HG03571 (cell line): ENCODE measurements around the gene SAFB.
"Not testable (repeated sequence)": the region's sequence is repeated elsewhere in the genome, so short reads cannot be mapped to it uniquely, and the experiment has no call there.

Experiments used
- ATAC-seq: cut with Tn5 transposase; IDR thresholded peaks from one replicate; pipeline ENCODE4 v1.9.1; 2021; ENCODE audit not compliant: unreplicated experiment

The SAFB gene

DNA sequence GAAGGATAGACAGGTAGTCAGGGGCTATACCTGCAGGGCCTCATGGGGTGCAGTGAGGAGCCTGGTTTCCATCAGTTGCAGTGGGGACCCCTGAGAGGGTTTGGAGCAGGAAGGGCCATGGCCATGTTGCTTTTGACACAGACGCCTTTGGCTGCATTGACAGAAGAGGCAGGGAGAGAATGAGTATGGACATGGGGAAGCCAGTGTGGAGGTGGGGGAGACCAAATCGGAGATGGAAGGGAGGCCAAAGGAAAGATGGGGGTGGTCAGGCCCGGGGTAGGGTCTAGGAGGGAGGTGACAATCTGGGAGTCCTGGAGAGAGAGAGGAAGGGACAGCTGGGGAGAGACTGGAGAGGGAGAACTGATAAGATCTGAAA lies 59.2 kb downstream of the SAFB start:
- ATAC-seq, result no peak

DNA sequence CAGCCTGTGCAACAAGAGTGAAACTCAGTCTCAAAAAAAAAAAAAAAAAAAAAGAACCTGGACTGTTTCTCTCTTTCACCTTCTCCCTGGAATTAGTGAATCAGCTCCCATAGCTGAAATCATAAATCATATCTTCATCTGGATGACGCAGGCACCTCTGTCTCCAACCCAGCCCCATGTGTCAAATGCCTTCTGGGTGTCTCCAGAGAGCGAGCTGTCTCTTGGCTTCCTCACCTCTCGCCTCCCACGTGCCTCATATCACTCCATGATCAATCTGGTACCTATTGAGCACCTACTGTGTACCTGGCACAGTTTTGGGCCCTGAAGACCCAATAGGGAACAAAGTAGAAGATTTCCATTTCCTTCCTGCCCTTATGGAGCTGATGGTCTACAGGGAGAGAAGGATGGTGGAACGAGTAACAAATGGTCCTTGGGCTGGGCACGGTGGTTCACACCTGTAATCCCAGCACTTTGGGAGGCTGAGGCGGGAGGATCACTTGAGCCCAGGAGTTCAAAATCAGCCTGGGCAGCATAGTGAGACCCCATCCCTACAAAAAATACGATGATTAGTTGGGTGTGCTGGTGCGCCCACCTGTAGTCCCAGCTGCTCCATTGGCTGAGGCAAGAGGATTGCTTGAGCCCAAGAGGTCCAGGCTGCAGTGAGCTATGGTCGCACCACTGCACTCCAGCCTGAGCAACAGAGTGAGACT lies 60.4 kb downstream of the SAFB start:
- ATAC-seq, result no peak

DNA sequence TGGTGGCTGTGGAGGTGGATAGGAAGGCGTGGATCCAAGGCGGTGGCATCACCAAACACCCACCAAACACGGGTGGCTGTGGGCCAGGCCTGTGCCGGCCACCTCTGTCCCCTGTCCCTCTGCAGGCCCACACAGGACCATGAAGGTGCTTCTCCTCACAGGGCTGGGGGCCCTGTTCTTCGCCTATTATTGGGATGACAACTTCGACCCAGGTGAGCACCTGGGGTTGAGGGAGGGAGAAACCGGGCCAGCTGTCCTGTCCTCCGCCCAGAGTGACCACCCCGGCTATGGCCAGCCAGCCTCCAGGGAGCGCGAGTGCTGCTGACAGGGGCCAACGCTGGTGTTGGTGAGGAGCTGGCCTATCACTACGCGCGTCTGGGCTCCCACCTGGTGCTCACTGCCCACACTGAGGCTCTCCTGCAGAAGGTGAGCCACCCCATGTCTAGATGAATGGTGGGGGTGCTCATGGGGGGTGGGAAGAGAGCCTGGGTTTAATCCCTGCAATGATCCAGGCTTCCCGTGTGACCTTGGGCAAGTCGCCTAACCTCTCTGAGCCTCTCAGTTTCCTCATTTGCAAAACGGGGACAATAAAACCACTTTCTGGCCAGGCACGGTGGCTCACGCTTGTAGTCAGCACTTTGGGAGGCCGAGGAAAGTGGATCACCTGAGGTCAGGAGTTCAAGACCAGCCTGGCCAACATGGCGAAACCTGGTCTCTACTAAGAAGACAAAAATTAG lies 62.0 kb downstream of the SAFB start:
- no peak for ATAC-seq

DNA sequence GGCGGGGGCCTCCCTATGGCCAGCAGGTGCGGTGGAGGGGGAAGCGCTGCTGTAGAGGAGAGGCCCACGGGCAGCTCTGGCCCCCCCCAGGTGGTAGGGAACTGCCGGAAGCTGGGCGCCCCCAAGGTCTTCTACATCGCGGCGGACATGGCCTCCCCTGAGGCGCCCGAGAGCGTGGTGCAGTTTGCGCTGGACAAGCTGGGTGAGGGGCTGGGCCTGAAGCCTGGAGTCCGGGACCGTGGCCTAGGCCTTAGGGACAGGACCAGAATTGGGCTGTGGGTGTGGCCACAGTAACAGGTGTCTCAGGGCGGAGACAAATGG lies 63.4 kb downstream of the SAFB start:
- no peak for ATAC-seq

DNA sequence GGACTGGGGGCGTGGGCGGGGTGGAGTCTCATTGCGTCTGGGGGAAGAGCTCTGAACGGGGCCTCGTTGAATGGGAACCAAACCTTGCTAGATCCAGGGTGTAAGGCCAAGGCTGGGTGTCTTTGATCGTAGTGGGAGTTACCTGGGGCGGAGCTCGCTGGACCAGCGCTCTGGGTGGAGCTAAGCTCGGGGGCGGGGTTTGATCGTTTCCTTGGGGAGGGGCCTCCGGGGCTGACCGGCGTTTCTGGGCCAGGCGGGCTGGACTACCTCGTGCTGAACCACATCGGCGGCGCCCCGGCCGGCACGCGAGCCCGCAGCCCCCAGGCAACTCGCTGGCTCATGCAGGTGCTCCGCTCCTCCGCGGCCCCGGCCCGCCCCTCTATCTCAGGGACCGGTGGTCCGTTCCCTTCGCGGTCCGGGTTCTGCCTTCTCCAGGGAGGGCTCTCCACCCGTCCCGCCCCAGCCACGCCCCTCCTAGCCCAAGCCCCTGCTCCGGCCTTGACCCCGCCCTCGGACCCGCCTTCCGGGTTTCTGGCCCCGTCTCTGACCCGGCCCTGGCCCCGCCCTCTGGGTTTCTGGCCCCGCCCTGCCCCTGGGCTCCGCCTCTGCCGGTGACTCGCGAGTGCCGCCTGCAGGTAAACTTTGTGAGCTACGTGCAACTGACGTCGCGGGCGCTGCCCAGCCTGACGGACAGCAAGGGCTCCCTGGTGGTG lies 63.9 kb downstream of the SAFB start:
- peak; percentile 36 for ATAC-seq

DNA sequence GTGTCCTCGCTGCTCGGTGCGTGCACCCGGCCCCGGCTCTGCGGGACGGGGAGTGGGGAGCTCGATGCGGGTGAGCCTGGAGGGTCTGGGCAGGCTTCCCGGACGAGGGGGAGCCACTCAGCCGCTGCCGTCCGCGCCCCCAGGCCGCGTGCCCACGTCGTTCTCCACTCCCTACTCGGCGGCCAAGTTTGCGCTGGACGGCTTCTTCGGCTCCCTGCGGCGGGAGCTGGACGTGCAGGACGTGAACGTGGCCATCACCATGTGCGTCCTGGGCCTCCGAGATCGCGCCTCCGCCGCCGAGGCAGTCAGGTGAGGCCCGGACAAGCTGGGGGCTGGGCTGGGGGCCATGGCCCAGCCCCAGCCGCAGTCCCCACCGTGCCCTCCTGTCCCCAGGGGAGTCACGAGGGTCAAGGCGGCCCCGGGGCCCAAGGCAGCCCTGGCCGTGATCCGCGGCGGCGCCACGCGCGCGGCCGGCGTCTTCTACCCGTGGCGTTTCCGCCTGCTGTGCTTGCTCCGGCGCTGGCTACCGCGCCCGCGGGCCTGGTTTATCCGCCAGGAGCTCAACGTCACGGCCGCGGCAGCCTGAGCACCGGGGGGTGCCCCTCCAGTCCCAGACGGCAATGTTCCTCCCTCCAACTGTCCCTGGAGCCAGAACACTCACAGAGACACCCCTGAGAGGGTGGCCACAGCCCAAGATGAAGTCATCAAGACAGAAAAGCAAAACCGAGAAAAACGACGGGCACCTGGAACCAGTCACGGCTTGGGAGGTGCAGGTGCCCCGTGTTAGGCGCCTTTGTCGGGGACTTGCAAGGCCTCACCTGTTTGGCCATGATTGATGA lies 64.7 kb downstream of the SAFB start:
- no peak for ATAC-seq

DNA sequence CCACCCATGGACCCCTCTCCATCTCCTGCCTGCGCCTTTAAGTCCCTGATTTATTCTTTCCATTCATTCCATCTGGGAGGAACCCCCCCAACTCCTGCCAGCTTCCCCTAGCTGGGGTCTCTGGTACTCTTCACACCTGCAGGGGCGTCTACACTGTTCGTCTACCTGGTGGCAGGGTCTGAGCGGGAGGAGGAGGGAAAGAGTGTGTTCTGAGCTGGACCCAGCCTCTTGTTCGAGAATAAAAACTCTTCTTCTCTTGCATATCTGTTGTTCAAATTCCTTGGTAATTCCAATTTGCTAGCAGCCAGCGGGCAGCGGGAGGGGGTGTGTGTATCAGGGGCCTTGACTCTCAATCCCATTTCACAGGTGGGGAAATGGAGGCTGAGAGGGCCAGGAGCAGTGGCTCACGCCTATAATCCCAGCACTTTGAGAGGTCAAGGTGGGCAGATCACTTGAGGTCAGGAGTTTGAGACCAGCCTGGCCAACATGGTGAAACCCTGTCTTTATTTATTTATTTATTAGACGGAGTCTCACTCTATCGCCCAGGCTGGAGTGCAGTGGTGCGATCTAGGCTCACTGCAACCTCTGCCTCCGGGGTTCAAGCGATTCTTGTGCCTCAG lies 65.5 kb downstream of the SAFB start:
- not testable (repeated sequence) for ATAC-seq

DNA sequence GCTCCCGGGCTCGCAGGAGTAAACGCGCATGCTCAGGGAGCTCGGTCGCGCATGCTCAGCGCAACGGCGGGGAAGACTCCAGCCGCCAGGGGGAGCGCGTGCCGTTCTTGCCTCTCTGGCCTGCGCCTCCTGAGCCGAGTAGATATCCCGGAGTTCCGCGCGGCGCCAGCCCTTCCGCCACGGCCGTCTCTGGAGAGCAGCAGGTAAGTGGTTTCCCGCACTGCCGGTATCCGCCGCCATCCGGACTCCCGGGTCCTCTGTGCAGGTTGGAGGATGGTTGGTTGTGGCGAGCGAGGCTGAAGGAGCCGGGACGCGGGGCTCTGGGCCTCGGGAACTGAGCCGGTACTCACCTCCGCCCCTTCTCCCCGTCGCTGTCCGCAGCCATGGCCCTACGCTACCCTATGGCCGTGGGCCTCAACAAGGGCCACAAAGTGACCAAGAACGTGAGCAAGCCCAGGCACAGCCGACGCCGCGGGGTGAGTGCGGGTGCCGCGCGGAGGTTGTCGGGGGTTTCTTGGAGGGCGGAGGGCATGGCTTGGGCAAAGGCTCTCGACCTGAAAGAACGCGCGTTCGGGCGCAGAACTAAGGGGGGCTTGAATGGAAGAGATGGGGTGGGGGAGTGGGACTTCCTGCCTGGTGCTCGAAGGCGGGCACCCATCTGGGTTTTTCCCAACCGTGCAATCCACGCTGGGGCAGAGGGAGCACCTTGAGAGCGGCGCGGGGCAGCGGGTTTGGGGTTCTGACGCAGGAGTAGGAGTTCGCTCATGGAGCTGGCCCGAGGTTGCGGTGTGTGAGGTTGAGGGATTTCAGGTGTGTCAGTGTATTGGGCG lies 67.5 kb downstream of the SAFB start, which contains the start of gene RPL36:
RPL36 (plus strand) TSS at position 171 of the 830 bp plus-strand sequence; CDS start at position 384, 213 bp downstream.
- ATAC-seq, result no peak

DNA sequence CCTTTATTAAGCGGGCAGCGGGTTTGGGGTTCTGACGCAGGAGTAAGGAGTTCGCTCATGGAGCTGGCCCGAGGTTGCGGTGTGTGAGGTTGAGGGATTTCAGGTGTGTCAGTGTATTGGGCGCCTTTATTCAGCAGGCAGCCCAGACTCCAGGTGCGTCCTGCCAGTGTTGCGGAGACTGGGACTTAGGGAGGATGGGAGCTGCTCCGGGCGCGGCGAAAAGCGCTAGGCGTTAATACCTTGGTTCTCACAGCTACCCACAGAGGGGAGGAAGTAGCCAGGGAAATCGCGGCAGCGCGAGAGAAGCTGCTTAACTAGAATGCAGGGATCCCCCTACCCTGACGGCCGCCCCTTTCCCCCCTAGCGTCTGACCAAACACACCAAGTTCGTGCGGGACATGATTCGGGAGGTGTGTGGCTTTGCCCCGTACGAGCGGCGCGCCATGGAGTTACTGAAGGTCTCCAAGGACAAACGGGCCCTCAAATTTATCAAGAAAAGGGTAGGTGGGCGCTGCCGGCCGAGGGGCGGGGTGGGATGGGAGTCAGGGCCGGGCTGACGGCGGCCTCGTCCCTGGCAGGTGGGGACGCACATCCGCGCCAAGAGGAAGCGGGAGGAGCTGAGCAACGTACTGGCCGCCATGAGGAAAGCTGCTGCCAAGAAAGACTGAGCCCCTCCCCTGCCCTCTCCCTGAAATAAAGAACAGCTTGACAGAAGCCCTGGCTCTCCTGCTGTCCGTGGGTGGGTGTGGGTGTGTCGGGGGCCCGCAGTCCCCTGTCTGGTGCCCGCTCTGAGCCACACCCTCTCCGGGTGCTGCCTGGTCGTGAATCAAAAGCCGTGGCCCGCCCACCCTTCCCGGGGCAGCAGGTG lies 68.3 kb downstream of the SAFB start:
- ATAC-seq, result no peak

DNA sequence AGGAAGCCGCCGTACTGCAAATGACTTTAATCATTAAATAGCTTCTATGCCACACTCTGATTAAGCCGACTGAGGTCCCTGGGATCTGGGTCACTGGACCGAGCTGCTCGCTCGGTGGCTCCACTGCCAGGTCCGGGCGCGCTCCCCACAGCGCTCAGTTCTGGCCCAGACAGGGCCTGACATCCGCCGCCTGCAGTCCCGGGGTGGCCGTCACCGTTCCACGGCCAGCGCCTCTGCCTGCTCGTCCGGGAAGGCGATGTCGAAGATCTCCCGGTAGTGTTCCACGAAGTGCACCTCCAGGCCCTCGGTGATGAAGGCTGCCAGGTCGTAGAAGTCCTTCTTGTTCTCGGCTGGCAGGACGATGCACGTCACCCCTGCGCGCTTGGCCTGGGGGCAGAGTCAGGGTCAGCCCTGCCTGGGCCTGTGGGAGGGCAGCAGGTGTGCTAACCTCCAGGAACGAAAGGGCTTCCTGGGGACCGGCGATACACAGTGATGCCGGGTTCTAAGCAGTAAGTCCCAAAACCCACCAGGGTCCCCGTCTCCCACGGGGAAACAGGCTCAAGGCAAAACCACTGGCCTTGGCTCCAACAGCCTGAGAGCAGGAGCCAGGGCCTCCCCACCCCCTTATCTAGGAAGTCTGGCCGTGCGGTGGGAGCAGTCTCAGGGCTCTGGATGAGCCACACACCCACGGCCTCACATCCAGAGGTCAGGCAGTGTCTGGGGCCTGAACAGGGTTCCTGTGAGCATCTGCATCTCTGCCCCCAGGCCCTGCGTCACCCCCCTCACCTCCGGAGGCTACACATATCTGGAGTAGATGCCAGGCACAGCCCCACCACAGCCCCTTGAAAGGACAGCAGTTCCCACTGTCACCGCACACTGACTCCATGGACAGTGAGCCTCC lies 69.2 kb downstream of the SAFB start:
- ATAC-seq, result no peak

DNA sequence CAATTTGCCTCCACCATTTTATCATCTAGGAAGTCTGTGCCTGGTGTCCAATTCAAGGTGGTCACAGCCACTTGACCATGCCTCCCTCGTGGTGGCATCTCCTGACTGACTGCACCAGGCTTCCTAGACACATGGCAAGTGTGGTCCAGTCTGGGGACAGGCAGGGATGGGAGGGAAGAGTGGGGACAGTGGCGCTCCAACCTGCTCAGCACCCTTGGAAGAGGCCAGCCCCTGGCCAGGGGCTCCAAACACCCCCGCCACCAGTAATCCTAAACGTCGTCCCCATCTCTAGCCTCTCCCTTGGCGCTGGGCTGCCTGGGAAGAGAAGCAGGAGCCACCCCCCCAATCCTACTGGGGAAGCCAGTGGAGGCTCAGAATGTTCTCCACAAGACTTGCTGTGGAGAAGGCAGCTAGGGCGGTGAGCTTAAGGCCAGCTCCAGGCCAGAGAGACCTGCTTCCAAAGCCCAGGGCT lies 69.9 kb downstream of the SAFB start:
- no peak for ATAC-seq

DNA sequence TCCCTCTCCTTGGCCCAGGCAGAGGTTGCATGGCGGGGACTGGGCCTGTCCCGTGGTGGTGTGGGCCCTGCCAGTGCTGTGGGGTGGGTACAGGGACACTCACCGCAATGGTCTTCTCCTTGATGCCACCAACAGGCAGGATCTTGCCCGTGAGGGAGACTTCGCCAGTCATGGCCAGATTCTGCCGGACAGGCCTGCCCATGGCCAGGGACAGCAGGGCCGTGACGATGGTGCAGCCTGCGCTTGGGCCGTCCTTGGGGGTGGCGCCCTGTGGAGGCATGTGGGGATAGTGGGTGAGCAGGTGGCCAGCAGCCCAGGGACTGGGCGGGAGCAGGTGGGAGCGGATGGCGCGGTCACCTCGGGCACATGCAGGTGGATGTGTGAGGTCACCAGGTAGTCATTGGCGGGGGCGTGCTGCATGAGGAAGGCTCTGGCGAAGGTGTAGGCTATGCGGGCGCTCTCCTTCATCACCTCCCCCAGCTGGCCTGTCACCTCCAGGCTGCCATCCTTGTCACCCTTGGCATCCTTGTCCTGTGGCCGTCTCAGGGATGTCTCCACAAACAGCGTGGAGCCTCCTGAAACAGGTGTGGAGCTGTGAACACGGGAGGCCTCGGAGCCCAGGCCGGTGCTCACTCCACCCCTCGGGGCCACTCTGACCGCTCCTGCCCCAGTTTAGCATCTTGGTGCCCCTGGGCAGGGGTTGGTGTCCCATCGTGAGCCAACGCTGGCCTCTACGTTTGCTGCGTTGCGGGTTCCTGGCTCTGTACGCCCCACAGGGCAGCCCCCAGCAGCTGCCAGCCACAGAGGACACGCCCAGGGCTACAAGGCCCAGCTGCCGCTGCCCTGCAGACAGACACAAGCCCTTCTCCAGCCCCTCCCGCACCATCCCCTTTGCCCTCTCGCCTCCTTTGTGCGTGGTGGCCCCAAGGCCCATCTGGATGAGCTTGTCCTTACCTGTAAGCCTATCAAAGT lies 70.6 kb downstream of the SAFB start:
- ATAC-seq, result no peak

DNA sequence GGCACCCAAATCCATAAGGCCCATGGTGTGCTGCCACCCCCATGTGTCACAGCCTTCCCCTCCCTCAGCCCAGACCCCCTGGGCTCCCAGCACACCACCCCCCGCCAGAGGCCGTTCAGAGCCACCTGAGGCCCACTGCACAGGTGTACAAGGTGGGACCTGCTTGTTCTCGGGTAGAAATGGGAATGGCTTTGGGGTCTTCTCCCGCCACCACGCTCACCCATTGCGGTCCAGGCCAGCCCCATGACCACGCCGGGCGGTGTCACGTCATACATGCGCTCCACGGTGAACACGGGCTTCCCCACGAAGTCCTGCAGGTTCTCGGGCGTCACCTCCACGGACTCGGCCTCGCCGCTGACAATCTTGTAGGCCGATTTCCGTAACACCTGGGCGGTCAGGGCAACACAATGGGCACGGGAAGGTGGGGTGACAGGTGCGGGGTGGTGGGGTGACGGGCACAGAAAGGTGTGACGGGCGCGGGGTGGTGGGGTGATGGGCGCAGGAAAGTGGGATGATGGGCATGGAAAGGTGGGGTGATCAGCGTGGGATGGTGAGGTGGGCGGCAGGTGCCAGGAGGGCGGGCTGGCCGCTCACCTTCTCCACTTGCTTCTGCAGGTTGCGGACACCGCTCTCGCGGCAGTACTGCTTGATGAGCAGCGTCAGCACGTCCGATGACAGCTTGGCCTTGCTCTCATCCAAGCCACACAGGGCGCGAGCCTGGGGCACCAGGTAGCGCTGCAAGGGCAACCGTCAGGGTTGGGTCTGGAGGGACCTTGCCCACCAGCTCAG lies 71.5 kb downstream of the SAFB start:
- ATAC-seq, result no peak

DNA sequence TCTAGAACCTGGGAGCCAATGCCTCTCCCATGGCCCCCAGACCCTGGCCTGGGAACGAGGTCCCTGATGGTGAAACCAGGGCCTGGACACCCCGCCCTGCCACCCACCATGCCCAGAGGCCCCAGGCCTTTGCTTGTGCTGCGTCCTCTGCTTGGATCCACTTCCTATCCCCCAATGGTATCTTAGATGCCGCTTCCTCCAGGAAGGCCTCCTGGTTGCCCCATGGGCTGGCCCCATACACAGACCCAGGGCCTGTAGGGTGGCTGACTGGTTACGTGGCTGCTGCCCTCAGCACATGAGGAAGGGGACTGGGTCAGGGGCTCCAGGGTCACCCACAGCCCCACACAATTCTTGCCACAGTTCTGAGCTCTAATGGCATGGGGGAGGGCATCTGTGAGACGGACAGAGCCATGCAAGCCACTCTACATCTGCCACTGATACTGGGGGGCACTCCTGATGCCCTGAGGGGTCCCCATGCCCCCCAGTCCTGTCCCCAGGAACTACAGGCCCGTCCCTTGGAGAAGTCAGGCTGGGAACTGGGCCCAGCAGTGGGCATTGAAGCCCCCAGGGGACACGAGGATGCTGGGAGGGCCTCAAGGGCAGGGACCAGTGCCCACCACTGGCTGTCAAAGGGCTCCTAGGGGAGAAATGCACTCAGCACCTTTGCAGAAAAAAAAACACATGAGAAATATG lies 72.2 kb downstream of the SAFB start:
- ATAC-seq, result no peak

DNA sequence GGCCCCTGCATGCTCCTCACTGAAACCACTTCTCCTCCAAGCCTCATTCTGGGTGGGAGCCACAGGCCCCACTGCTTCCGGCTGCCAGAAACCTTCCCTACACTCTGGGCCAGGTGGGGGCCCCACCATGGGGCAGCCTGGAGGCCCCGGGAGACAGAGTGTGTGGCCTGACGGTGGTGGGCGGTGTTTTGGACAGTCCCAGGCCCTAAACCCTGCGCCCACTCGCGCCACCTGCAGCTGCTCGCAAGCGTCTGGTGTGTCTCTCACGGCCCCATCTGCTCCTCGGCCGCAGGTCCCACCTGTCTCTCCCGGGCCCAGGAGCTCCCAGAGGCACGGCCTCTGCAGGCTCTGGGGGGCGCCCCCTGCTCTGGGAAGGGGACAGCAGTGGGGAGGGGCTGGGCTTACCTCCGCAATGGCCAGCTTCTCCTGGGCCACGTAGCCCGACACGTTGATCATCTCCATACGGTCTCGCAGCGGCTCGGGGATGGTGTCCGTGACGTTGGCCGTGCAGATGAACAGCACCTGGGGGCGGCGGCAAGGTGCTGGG lies 72.8 kb downstream of the SAFB start:
- no peak for ATAC-seq
